Hematopoietic multipotent progenitor cell treated with erythropoietin and hydrocortisone succinate and interleukin-3 and kit ligand, for 17 days (in vitro differentiated cells): ENCODE data around the gene AMY2A.
"Not testable (repeated sequence)": the region's sequence is repeated elsewhere in the genome, so short reads cannot be mapped to it uniquely, and the experiment has no call there.

Experiments
- DNase-seq: peaks from one replicate; pipeline ENCODE4 v3.0.0-alpha.2; 2015; ENCODE audit warnings: low spot score

The AMY2A gene

GRCh38 chr1:103616994-103617477 lies at the start of gene AMY2A:
AMY2A (plus strand) TSS chr1:103617427; CDS start chr1:103617441, 14 bp downstream.
- DNase-seq: not testable (repeated sequence)

DNA sequence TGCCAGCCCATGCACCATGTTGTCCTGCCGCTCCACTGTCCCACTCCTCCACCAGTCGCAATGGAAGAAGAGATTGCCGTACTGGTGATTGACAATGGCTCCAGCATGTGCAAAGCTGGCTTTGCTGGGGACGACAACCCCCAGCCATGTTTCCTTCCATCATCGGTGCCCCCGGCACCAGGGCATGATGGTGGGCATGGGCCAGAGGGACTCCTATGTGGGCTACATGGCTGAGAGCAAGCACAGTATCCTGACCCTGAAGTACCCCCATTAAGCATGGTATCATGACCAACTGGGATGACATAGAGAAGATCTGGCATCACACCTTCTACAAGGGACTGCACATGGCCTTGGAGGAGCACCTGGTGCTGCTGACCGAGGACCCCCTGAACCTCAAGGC lies 47.7 kb upstream of the AMY2A start:
- DNase-seq: no peak

GRCh38 chr1:103571289-103571688 lies 45.9 kb upstream of the AMY2A start, which contains the start of gene AMY2B:
AMY2B (plus strand) TSS chr1:103571589; CDS start chr1:103571603, 14 bp downstream.
- DNase-seq: not testable (repeated sequence)

DNA sequence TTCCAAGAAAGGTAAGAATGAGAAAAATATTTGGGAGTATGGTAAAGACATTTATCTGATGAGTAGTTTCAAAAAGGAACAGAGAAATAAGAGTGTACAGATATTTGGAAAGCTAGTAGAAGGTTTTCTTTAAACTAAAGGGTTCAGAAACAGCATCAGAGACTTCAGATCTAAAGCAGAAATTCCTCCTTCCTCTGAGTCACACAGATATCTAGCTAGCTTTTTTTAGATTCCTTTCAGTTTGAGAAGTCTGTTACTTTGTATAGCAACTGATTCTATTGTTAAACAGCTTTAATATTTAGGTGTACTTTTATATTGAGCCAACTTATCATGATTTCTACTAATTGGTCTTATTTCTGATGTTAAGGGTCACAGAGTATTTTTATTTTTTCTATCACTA lies 41.2 kb upstream of the AMY2A start:
- DNase-seq: no peak

GRCh38 chr1:103576784-103577183 lies 40.4 kb upstream of the AMY2A start:
- not testable (repeated sequence) for DNase-seq

GRCh38 chr1:103582464-103582863 lies 34.8 kb upstream of the AMY2A start:
- no peak for DNase-seq

DNA sequence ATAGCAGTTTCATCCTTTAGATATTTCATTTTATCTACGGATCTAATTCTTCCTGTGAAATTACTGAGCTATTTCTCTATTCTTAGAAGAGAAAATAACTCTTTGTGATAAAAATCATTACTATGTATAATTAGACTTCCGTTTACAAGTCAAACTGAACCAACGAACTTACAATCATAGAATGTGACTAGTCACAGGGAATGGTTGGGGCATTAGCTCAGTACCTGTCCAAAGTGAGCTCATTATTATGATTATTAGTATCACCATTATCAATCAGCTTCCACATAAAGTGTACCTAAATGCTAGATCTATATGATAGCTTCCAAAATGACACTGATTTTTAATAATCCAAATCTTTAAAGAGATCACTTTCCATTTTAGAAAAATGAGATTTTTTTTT lies 33.3 kb upstream of the AMY2A start:
- DNase-seq: no peak

DNA sequence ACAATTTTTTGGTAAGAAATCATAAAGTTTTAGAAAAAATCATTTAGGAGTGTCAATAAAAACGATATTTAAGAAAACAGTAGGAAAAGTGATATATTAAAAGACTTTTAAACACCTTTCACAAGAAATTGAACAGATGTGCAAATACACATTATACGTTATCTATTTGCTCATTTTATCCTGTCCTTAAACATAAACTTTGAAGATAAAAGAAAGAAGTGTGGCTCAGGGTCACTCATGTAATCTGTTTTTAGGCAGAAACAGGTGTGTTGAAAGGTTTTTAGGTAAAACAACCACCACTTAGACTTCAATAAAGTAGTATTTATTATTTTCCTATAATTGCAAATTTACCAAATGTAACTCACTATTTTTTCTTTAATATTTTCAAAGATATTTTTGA lies 32.7 kb upstream of the AMY2A start:
- DNase-seq: no peak

DNA sequence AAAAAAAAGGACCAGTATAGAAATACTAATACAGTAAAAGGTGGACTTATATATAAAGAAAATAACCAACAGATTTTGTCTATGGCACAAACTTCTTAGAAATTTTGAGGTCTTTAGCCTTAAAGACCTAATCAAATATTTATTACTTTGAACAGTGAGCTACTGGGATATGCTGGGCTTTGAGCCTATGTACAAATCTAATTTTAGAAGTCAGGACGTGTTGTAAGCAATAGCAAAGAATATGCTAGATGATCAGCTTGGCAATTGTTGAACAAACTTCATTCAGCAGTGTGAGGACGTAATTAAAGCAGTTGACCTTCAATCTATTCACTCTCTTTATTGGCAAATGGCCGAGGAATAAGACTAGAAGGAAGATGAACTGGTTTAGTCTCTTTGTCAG lies 14.5 kb upstream of the AMY2A start:
- not testable (repeated sequence) for DNase-seq

- no peak for DNase-seq
Observed at GRCh38 chr1:103616362-103616761, 865 bp upstream of the AMY2A start.

DNA sequence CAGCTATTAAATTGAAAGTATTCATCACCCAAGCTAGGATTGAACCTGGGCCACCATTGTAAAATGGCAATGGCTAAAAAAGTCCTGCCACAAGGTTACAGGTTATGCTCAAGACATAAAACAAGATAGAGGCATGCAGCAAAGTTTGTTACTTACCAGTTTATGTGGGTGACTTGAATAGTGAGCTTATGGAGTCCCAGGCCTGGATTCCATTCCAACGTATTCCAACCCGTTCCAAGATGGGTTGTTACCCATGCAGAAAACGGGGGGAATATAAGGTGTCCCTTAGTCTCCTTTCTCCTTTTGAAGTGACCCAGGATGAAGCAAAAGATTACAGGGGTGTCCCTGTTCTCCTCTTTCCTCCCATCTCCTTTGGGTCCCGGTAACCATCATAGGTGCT lies 10.2 kb downstream of the AMY2A start:
- not testable (repeated sequence) for DNase-seq

DNA sequence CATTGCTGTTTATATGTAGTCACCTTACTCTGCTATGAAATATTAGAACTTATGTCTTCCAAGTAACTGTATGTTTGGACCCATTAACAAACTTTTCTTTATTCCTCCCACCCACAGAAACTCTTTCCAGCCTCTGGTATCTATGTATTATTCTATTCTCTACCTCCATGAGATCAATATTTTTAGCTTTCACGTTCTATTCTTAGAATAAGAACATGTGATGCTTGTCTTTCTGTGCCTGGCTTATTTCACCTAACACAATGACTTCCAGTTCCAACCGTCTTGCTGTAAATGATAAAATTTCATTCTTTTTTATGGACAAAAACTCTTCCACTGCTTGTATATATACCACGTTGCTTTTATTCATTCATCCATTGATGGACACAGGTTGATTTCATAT lies 24.0 kb downstream of the AMY2A start:
- DNase-seq: not testable (repeated sequence)

GRCh38 chr1:103643908-103644307 lies 26.7 kb downstream of the AMY2A start:
- not testable (repeated sequence) for DNase-seq

- not testable (repeated sequence) for DNase-seq
Observed at GRCh38 chr1:103650305-103650704, 33.1 kb downstream of the AMY2A start.

GRCh38 chr1:103650889-103651288 lies 33.7 kb downstream of the AMY2A start:
- DNase-seq: not testable (repeated sequence)

DNA sequence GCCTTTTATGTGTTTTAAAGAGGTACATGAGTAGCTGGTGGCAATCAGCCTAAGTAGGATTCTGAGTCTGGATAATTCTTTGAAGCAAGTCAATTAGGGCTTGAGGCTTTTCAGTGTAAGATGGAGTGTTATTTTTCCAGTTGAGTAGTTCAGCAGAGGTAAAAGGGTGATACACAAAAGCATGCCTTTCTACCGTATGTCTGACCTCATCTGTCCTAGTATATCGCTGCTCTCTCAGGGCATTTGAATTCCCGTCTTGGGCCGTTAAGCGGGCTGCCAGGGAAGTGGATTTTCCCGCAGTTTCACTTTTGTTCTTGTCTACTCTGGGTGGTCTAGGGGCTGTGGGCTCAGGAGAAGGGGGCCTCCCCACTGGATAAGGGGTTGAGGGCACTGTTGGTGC lies 36.9 kb downstream of the AMY2A start:
- not testable (repeated sequence) for DNase-seq

GRCh38 chr1:103655460-103655859 lies 38.2 kb downstream of the AMY2A start, which contains the start of gene AMY1A:
AMY1A (plus strand) TSS chr1:103655760; CDS start chr1:103656331, 571 bp downstream.
- DNase-seq: not testable (repeated sequence)
